HG03097 (cell line): ENCODE measurements around the gene APAF1.

Experiments used
- ATAC-seq: cut with Tn5 transposase; IDR thresholded peaks from one replicate; pipeline ENCODE4 v1.9.1; 2021; ENCODE audit not compliant: unreplicated experiment, low FRiP score

Gene APAF1

DNA sequence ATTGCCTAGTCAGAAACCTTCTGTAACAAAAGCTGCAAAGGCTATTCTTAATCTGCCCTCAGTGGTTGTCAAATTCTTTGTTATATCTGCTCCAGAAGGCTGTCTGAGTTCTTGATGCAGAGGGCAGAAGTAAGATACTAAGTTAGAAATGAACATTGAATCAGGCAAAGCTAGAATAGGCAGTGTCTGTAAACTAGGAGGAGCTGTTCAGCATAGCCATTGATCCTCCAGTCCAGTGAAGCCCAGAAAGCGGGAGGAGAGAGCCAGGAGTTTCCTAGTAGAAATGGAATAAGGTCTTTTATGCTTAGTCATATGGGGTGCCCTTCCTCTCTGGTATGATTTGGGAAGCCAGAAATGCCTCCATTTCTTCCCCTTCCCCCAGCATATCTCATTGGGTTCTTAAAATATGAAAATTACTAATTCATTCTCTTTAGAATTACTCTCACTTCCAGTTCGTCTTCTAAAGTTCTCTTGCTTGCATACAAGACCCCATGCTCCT is 76.2 kb downstream of the APAF1 start:
- no peak for ATAC-seq

DNA sequence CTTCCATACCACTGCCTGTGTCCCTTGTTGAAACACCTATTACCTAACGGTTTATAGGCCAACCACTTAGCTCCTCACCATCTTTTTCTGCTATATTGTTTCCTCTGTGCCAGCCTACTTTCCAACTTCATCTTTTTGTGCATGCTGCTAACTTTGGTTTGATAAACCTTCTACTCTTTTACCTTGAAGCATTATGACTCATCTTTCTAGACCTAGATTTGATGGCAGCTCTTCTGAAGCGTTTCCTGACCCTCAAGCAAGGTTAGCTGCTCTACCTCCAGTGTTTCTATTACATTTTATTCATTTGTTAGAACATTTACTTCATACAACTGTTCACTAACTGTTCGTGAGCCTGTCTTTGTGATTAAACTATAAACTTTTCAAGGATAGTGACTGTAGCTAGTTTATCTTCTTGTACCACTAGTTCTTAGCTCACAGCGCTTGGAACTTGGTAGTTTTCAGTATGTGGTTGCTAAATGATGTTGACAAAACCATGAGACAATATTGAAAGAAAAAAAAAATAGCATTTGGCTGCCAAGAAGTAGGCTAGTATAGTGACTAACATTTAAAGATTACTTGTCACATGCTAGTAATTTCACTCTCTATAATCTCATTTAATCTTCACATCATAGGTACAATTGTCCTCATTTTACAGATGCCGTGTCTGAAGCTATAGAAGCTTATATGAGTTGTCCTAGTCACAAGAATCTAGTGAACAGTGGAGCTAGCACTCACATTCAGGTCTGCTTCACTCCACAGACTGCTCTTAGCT is 79.5 kb downstream of the APAF1 start:
- ATAC-seq, result no peak

DNA sequence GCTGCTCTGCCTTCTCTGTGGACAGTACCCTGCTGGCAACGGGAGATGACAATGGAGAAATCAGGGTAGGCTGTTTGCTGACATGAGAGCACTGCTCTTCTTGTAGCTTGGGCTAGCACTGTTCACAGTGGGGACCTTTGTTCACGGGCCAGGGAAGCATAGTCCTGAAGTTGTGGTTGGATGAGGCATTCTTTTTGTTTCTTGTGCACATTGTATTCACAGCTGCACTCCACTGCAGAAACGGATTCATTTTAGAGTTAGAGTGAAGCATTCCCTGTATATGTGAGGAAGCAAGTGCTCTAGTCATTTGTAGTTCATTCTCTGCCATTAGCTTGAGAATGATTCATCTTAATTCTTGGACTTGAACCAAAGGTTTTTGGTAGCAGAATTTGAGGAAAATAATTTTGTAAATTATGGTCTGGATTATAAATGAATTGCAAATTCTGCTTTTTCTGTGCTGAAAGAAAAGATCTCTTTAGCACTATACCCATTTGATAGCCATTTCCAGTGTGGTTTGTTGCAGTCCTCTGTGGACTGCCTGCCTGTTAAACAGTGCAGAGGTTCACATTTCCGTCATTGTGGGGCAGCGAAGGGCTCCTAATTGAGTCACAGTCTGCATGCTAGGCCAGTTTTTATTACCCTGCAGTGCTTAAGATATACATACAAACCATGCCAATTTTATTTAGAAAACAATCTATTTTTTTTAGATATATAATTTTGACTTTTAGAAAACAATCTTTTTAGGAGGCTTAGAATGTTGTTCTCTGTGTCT is 80.6 kb downstream of the APAF1 start:
- ATAC-seq, result peak; percentile 85

DNA sequence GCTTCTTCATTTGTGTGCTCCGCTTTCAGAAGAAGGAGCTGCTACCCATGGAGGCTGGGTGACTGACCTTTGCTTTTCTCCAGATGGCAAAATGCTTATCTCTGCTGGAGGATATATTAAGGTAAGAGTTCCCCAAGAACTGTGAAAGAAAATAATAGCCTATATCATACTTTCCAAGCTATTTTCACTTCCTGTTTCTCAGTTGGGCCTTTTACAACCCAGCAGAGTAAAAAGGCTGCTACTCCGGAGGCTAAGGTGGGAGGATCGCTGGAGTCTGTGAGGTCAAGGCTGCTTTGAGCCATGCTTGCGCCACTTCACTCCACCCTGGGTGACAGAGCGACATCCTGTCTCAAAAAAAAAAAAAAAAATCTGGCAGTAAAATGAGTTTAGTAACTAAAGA is 82.1 kb downstream of the APAF1 start:
- no peak for ATAC-seq

DNA sequence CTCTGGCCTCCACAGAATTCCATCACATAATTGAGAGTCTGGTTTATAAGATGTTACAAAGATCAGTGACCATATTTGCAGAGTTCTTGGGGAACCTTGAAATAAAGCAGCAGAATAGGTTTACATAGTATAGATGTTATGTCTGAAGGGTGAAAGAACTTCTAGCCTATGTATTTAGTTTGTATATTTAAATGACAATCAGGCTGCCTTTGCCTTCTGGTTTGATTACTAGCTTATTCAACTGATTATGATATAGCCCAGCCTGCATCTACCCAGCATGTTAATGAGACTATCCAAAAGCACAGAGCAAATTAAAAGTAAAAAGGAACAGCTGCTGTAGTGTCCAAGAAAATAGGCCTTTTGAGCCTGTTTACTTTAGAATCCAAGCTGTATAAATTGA is 85.3 kb downstream of the APAF1 start:
- ATAC-seq, result no peak

DNA sequence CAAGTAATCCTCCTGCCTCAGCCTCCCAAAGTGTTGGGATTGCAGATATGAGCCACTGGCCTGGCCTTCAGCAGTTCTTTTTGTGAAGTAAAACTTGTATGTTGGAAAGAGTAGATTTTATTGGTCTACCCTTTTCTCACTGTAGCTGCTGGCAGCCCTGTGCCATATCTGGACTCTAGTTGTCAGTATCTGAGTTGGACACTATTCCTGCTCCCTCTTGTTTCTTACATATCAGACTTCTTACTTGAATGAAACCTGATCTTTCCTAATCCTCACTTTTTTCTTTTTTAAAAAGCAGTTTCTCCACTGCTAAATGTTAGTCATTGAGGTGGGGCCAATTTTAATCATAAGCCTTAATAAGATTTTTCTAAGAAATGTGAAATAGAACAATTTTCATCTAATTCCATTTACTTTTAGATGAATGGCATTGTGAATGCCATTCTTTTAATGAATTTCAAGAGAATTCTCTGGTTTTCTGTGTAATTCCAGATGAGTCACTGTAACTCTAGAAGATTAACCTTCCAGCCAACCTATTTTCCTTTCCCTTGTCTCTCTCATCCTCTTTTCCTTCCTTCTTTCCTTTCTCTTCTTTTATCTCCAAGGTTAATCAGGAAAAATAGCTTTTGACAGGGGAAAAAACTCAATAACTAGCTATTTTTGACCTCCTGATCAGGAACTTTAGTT is 88.7 kb downstream of the APAF1 start:
- ATAC-seq, result no peak

DNA sequence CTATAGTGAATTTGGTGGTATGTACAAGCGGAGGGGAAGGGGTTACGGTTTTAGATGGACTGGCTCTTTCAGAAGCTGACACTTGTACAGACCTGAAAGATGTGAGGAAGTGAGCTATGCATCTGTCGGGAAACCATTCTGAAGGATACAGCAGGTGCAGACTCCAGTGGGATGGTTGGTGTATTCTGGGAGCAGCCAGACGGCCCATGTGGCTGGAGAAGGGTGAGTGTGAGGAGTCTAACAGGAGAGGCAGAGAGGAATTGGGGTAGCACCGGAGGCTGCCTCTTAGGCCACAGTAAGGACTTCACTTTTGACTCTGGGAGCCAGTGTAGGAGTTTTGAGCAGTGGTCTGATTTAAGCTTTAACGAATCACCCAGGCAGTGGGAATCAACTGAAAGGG is 90.7 kb downstream of the APAF1 start:
- no peak for ATAC-seq

DNA sequence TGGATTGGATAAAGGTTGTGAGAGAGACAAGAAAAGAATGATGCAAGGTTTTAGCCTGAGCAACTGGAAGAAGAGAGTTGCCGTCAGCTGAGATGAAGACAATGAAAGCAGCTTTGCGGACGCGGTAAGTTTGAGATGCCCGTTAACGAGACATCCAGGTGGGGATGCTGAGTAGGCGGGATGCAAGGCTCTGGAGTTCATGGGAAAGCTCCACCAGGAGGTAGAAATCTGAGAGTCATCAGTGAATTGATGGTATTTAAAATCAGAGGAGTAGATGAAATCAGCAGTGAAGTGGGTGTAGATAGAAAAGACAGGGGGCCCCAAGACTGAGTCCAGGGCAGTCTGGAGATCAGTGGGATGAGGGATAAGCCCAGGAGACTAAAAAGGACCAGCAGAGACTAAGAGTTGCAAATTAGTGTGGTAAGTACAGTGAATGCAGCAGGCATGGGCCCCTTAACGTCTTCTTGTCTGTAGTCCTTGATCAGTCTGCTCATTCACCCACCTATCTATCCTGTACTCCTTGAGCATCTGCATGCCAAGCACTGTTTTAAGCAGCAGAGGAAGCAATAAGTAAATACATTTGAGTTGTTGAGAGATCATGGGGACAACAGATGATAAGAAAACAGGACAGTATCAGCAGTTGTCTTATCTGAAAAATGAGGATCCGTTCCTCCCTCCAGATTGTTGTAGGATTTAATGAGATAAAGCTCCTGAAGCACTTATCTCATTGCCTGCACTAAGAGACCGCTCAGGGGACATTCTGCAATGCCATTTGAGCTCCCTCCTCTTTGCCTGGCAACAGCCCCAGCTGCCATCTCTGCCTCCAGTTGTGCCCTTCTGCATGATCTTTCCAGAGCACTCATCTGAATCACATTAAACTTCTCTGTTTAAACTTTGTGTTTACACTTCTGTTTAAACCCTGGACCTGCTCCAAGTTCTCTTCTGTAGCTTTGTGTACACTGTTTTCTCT is 91.5 kb downstream of the APAF1 start:
- no peak for ATAC-seq

DNA sequence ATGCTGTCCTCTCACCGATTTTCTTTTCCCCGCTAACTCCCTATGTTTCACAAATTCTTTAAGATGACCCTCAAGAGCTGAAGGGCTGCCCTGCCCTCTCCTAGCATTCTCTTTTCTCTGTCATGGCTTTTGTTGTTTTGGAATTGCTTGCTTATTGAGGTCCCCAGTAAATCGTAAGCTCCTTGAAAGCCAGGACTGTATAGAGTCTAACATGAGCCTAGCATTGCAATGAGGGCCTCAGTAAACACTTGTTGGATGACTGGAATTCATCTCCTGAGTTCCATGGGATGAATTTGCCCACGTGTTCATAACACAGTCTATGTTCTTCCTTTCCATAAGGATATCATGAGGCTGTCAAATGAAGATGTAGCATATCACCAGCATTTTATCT is 92.2 kb downstream of the APAF1 start:
- no peak for ATAC-seq

DNA sequence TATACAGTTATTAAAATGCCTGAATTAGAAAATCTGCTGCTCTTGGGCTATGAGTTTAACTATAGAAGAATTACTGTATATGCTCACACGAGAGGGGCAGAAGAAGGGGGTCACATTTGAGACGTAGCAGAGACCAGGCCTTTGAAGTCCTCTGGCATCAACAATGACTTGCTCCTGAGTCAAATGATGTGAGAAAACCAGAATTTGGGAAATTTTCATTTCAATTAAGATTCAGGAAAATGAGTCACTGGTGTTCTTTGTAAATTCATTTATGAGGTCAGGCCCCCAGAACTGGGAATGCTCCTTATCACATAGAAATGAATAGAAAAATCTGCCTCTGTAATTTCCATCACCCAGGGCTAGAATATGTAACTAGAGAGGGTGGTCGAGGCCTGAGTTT is 92.9 kb downstream of the APAF1 start:
- ATAC-seq, result no peak

DNA sequence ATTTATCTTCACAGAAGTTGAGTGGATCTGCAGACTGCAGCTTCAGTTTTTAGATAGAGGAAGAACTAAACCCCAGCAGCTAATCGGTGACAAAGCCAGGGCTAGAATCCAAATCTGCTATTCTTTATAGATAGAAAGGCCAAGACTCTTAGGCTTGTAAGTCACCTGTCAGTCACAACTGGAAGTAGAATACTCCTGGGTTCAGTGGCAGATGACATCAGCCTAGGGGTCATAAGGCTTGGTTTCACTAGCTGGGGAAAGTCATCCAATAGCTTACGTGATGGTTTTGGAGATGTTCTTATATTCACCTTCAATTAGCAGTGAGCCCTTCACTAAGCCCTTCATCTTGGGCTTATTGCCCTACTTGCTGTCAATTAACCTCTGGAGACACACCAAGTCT is 93.4 kb downstream of the APAF1 start:
- no peak for ATAC-seq

DNA sequence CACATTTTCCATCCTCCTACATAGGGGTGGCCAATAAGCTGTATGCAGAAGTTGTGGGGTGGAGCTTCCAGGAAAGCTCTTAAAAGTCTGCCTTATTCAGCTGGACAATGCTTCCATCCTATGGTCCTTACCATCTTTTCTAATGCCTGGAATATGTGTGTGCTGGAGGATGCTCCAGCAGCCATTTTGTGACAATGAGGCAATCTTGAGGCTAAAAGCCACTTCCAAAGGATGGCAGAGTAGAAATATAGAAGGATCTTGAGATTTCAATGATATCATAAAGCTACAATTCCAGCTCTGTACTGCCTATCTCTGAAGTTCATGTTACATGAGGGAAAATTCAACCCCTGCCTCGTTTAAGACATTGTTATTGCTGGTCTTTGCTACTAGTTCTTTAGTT is 95.7 kb downstream of the APAF1 start:
- ATAC-seq, result no peak

DNA sequence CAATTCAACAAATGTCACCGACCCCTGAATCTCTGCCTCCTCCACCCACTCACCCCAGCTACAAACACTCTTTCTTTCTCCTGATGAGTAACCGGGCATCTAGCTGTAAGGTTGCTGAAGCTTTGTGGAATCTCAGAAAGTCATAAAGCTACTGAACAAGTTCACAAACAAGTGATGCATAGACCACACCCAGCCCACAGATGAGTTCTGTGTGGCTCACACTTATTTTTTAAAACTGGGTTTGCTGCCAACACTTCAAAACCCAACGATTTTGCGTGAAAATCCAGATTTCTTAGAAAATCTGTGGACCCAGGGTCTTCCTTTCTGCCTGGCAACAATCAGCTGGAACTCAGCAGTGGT is 96.1 kb downstream of the APAF1 start:
- ATAC-seq, result no peak

DNA sequence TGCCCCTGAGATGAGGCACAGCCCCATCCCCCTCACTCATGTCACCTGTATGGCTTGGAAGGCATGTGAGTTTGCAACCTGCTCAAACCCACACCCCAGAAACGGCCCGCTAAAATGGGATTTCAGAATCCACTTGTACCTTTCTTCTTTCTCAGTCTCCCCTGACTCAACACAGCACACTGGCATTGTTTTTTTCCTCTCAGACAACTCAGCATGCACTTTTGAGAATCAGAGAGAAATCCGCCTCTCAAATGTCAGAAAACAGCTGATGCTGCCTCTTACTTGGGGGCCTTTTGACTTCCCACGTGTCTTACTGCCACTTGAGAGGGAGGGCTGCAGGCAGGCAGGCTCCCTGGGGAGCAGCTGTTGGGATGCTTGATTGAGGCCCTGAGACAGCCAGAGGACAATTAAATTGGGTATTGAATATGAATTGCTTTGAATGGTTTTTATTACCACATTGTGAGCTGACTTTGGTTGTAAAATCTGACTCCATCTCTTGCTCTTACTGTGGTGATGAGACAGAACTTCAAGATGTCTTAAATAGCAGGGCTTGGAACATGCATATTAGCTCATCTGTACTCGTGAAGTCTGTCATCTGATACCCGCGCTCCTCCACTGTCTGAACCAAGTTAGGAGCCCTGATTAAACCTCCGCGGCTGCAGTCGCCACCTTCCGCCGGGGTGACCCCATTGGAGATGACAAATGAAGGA is 96.6 kb downstream of the APAF1 start:
- ATAC-seq, result no peak

DNA sequence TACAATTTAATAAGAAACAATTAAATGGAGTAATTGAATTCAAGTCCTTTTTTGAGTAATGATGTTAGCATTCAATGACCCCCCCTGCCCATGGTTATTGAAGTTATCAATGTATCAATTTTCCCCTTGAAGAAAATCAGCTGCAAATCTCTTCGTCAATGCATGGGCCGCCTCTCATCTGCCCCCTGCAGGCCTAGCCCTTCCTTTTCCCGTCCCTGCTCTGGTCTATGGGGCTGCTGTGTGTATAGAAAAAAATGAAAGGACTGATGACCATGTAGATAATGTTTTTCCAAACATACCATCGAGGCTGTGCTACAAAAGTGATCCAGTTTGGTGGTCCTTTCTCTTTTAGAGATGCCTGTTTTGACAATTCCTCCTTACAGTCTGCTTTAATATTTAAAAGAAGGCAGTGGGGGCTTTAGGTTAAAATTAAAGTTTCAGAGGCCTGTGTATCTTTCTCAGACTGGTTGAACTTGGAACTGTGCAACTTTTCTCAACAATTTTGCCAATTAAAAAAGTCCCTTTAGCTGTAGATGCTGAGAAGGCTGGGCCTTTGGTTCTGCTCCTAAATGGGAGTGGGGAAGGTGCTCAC is 98.4 kb downstream of the APAF1 start:
- peak; percentile 56 for ATAC-seq

DNA sequence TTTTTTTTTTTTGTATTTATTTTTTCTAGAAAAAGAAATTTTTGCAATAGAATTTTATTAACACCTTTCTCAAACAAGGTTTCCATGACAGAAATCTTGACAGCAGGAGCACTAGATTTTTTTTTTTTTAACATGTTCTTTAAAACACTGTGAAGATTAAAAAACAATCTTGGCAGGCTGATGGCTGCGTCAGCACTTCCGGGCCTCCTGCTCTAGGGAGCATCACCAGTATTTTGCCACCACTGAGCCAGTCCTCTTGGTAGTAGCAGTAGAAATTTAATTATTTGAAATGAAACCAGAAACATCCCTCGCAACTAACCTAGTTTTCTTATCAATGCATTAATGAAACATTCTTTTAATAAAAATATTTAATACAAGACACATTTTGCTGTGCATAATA is 99.6 kb downstream of the APAF1 start:
- ATAC-seq, result no peak

DNA sequence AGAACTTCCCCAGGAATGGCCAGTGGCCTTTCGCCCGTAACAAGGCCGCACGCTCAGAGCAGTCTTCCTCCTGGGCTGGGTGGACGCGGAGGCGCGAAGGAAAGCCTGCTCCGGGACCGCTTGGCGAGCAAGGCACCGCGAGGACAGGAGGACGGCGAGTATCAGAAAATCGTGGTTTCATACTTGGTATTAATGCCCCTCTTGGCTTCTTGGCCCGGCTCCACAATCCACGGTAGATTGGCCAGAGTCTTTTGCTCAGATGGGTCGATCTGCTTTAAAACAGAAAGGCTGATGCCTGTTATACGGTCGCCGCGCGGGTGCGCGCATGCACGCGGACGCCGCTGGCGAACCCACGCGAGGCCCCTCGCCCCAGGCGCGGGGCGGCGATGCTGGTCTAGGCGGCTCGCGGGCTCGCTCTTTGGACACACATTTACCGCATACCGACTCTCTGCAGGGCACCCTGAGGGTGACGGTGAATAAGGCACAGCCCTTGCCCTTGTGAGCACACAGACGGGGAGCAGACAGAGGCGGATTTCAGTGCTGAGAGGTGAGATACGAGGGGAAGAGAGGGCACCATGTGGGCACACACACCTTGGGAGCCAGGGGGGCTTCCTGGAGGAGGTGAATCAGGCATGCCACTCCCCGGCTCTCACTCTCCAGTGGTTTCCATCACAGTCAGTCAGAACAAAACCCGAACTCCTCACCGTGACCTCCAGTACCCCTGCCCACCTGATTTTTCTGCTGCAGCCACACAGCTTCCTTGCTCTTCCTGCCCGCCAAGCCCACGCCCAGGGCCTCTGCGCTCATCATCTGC is 100.7 kb downstream of the APAF1 start:
- ATAC-seq, result no peak

DNA sequence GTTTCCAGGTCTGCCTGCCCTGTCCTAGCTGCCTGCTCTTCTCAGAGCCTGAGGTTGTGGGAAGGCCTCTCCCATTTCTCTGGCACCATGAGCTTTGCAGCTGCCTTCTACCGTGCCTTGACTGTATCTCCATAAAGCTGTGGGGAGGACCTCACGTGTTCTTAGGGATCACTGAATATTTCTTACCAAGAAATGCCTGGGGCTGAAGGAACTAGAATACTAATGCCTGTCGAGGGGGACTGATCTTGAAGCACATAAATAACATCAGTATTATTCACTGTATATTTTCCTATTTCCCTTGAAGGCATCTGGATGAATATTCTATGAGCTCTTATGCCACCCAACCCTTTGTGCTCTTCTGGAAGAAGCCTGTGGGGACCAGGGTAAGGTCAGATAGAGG is 103.4 kb downstream of the APAF1 start:
- no peak for ATAC-seq

DNA sequence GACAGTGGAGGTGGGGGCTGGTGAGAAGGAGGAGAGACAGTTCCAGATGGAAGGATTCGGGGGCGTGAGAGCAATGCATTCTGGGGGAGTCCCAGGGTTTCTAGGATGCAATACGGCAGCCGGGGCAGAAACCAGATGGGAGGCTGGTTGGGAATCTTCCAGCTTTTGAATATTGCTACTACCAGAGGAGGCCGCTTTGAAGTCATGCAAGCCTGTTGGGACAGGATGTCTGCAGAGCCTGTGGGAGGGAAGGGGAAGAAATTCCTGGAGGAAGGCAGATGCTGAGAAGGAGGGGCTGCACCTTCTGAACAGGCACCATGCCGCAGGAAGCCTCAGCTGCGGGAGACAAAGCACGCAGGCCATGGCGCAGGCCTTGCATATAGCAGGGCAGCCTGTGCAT is 105.4 kb downstream of the APAF1 start:
- ATAC-seq, result no peak
